ENCODE results near the gene LRRC8D. TPM values are rescaled to one million over a fixed set of nuclear protein-coding genes. Genes with fewer than 3 reads are reported as not detected.

Gene LRRC8D
- 25.2 and 31.8 TPM in 2 replicates for total RNA-seq

GRCh38 chr1:89820422-89821321, at the start of gene LRRC8D:
Gene LRRC8D (plus strand): TSS chr1:89821032. CDS start chr1:89933069, 112,037 bp downstream.

Other genes starting within 250 kb of the LRRC8D start
- 3.9 and 13.2 TPM in 2 replicates for gene LRRC8C, start 187.9 kb upstream of the LRRC8D start, total RNA-seq
- 7.7 and 8.3 TPM in 2 replicates for gene ZNF326, start 174.1 kb downstream of the LRRC8D start, total RNA-seq

Measured in smooth muscle cell of the umbilical artery (primary cell).